DND-41 (cell line): ENCODE results near the gene CASR.

Experiments
- ATAC-seq: fragments of 200-7000 bp; cut with Tn5 transposase; 3 replicates; pipeline ENCODE4 v1.9.1; 2021; ENCODE audit warnings: low read depth; ENCODE audit not compliant: insufficient read depth
- DNase-seq: peaks from one replicate; pipeline ENCODE4 v3.0.0-alpha.2; 2020
- H2AFZ ChIP-seq: 2 replicates; pipeline ENCODE4 v1.6.0; 2012; ENCODE audit warnings: low read depth, low read length
- H3K27ac ChIP-seq: 2 replicates; pipeline ENCODE4 v1.5.1; 2012; ENCODE audit warnings: low read length, inconsistent platforms
- H3K27me3 ChIP-seq: fragments of 200-600 bp; sonication (generic); 2 replicates; pipeline ENCODE4 v1.6.0; 2012; ENCODE audit warnings: low read length, mild to moderate bottlenecking, inconsistent platforms; ENCODE audit not compliant: insufficient read depth, poor library complexity
- H3K36me3 ChIP-seq: 2 replicates; pipeline ENCODE4 v1.5.1; 2012; ENCODE audit warnings: low read length, inconsistent platforms; ENCODE audit not compliant: insufficient read depth
- H3K4me1 ChIP-seq: 2 replicates; pipeline ENCODE4 v1.5.1; 2012; ENCODE audit warnings: mild to moderate bottlenecking, low read length; ENCODE audit not compliant: insufficient read depth
- H3K4me2 ChIP-seq: 2 replicates; pipeline ENCODE4 v1.6.0; 2012; ENCODE audit warnings: mild to moderate bottlenecking, moderate library complexity, low read length, inconsistent platforms; ENCODE audit not compliant: insufficient read depth
- H3K4me3 ChIP-seq, 2 experiments: fragments of 200-600 bp in 1 of 2; shearing (Covaris generic) in 1 of 2; 2 replicates each; pipeline ENCODE4 v1.5.1; 2012 to 2016; ENCODE audit warnings: inconsistent platforms in 2 of 2, low read length in 2 of 2, mild to moderate bottlenecking in 2 of 2, low read depth in 1 of 2, moderate library complexity in 1 of 2
- H3K79me2 ChIP-seq: 2 replicates; pipeline ENCODE4 v1.6.0; 2012; ENCODE audit warnings: low read length, inconsistent platforms; ENCODE audit not compliant: insufficient read depth
- H3K9ac ChIP-seq: 2 replicates; pipeline ENCODE4 v1.6.0; 2012; ENCODE audit warnings: low read depth, mild to moderate bottlenecking, inconsistent platforms, low read length, moderate library complexity
- H3K9me3 ChIP-seq: 2 replicates; pipeline ENCODE4 v1.5.1; 2012; ENCODE audit warnings: low read length, moderate library complexity, mild to moderate bottlenecking, inconsistent platforms; ENCODE audit not compliant: insufficient read depth, severe bottlenecking
- H4K20me1 ChIP-seq: 2 replicates; pipeline ENCODE4 v1.6.0; 2012; ENCODE audit warnings: low read length; ENCODE audit not compliant: insufficient read depth
- CTCF ChIP-seq: IDR thresholded peaks from 2 replicates; pipeline ENCODE4 v1.5.1; 2012; ENCODE audit warnings: borderline replicate concordance, low read length, moderate library complexity, mild to moderate bottlenecking; ENCODE audit not compliant: poor library complexity, severe bottlenecking; ENCODE audit errors: extremely low read depth
- EZH2 ChIP-seq: IDR thresholded peaks from 3 replicates; pipeline ENCODE4 v1.6.1; 2012; ENCODE audit warnings: borderline replicate concordance, low read depth, mild to moderate bottlenecking, moderate library complexity, low read length, inconsistent platforms; ENCODE audit not compliant: severe bottlenecking

CASR gene

GRCh38 chr3:122312826-122313225, 129.4 kb downstream of the CASR start:
- peaks cover 11% of the 10 kb centered on the region for H3K27me3 ChIP-seq
- H3K79me2 ChIP-seq, result no peaks in the 10 kb centered on the region

GRCh38 chr3:122313281-122313680, 129.8 kb downstream of the CASR start:
- no peak overlapping the region for H3K4me2 ChIP-seq
- no peak overlapping the region for H2AFZ ChIP-seq
- H3K79me2 ChIP-seq, result no peaks in the 10 kb centered on the region
- H4K20me1 ChIP-seq, result no peaks in the 10 kb centered on the region
- H3K36me3 ChIP-seq, result no peaks in the 10 kb centered on the region
- no peak overlapping the region for H3K9ac ChIP-seq
- no peak overlapping the region for H3K4me3 ChIP-seq
- no peak for TF ChIP-seq CTCF
- no peak for TF ChIP-seq EZH2
- DNase-seq (no peak), ATAC-seq (no peak; the same call in 2 of the 3 replicates)
- peaks cover 9% of the 10 kb centered on the region; the same call in 1 of the 2 replicates for H3K4me1 ChIP-seq
- no peak overlapping the region for H3K27ac ChIP-seq
- H3K27me3 ChIP-seq, result peaks cover 11% of the 10 kb centered on the region
- no peaks in the 10 kb centered on the region for H3K9me3 ChIP-seq

More at GRCh38 chr3:122312826-122313225, 129.4 kb downstream of the CASR start:
- H3K9ac ChIP-seq, result no peak overlapping the region
- no peak overlapping the region for H3K4me3 ChIP-seq
- H2AFZ ChIP-seq, result no peak overlapping the region
- ATAC-seq, result peak; percentile 83
- no peaks in the 10 kb centered on the region for H4K20me1 ChIP-seq
- H3K36me3 ChIP-seq, result no peaks in the 10 kb centered on the region
- no peak overlapping the region for H3K4me2 ChIP-seq
- H3K27ac ChIP-seq, result no peak overlapping the region
- no peak for DNase-seq
- peaks cover 9% of the 10 kb centered on the region; the same call in 1 of the 2 replicates for H3K4me1 ChIP-seq
- no peaks in the 10 kb centered on the region for H3K9me3 ChIP-seq
- TF ChIP-seq CTCF (no peak), EZH2 (no peak)

- H4K20me1 ChIP-seq, result no peaks in the 10 kb centered on the region
- no peak overlapping the region for H3K9ac ChIP-seq
- H3K4me3 ChIP-seq, result no peak overlapping the region
- peaks cover 3% of the 10 kb centered on the region for H3K9me3 ChIP-seq
- ATAC-seq (no peak), DNase-seq (no peak)
- H3K4me1 ChIP-seq, result peaks cover 9% of the 10 kb centered on the region; the same call in 1 of the 2 replicates
- H3K36me3 ChIP-seq, result no peaks in the 10 kb centered on the region
- peaks cover 11% of the 10 kb centered on the region for H3K27me3 ChIP-seq
- no peaks in the 10 kb centered on the region for H3K79me2 ChIP-seq
- H3K27ac ChIP-seq, result no peak overlapping the region
- H2AFZ ChIP-seq, result no peak overlapping the region
- TF ChIP-seq CTCF (no peak), EZH2 (no peak)
- H3K4me2 ChIP-seq, result no peak overlapping the region
These were observed 130.9 kb downstream of the CASR start for GRCh38 chr3:122314228-122314876.
